Ascending aorta (tissue), 2 donors: ENCODE data around the gene CDH13. TPM values are rescaled to one million over a fixed set of nuclear protein-coding genes. Genes with fewer than 3 reads are reported as not detected.
A peak's percentile ranks its signal among the peaks of the same experiment; 100 is the strongest.

Experiments
- DNase-seq, 2 donors: peaks; one replicate each; pipeline ENCODE4 v3.0.0-alpha.2; 2019; ENCODE audit warnings: low spot score in 2 of 2
- H3K27ac ChIP-seq, 2 donors: fragments of 200-600 bp; sonication (generic); one replicate each; pipeline ENCODE4 v1.5.1; 2016 to 2017; ENCODE audit warnings: mild to moderate bottlenecking in 1 of 2
- H3K27me3 ChIP-seq: fragments of 200-600 bp; sonication (generic); one replicate; pipeline ENCODE4 v1.5.1; 2017
- H3K36me3 ChIP-seq, 2 donors: fragments of 200-600 bp; sonication (generic); one replicate each; pipeline ENCODE4 v1.5.1; 2016
- H3K4me1 ChIP-seq, 2 donors: fragments of 200-600 bp; sonication (generic); one replicate each; pipeline ENCODE4 v1.5.1; 2016 to 2017; ENCODE audit warnings: mild to moderate bottlenecking in 1 of 2
- H3K4me3 ChIP-seq, 2 donors: fragments of 200-600 bp; sonication (generic); one replicate each; pipeline ENCODE4 v1.5.1; 2016 to 2017; ENCODE audit warnings: mild to moderate bottlenecking in 1 of 2
- H3K9me3 ChIP-seq, 2 donors: fragments of 200-600 bp; sonication (generic); one replicate each; pipeline ENCODE4 v1.5.1; 2016
- CTCF ChIP-seq, 3 experiments: fragments of 200-600 bp in 2 of 3; fragments of 450-650 bp in 1 of 3; sonication (generic) in 2 of 3; IDR thresholded peaks; one replicate each; pipeline ENCODE4 v1.5.1; 2016 to 2019; ENCODE audit warnings: antibody characterized with exemption in 3 of 3, mild to moderate bottlenecking in 1 of 3, moderate library complexity in 1 of 3
- intact Hi-C: fragments of 100-400 bp; cut with DNase I; formaldehyde crosslinking; loops from one replicate; pipeline ENCODE4 v1.15.1; 2023
- total RNA-seq: library from RNA; depleted of rRNA; stranded (reverse); fragments of >200 nt; gene quantifications from one replicate; pipeline ENCODE4 v1.1.0, GENCODE V29; 2016

Gene CDH13
- total RNA-seq, 1 donor from 2014 or later, result 160 TPM

- Histone ChIP-seq H3K27me3 (no peaks in the 10 kb centered on the region), H3K27ac (peak overlapping the region; percentile 55 to 58), H3K4me3 (peak overlapping the region in 1 of 2 donors; percentile 35), H3K9me3 (no peaks in the 10 kb centered on the region), H3K4me1 (peaks cover 0 to 6% of the 10 kb centered on the region in 2 donors), H3K36me3 (no peaks in the 10 kb centered on the region)
- no peak for TF ChIP-seq CTCF (IDR thresholded peaks at IDR 0.05)
- intact Hi-C loops, result no loop called here
- no peak for DNase-seq
Observed at GRCh38 chr16:83308414-83308813, 681.6 kb downstream of the CDH13 start.

- no peak for TF ChIP-seq CTCF (IDR thresholded peaks at IDR 0.05)
- Histone ChIP-seq H3K4me1 (peaks cover 0 to 6% of the 10 kb centered on the region in 2 donors), H3K27me3 (no peaks in the 10 kb centered on the region), H3K4me3 (no peak overlapping the region), H3K9me3 (no peaks in the 10 kb centered on the region), H3K36me3 (no peaks in the 10 kb centered on the region), H3K27ac (no peak overlapping the region)
- no peak for DNase-seq
- intact Hi-C loops, result no loop called here
Observed at GRCh38 chr16:83310816-83311215, 684.0 kb downstream of the CDH13 start.

GRCh38 chr16:83312015-83312717 is 685.4 kb downstream of the CDH13 start:
- no peak for DNase-seq
- intact Hi-C loops, result no loop called here
- no peaks in the 10 kb centered on the region for H3K9me3 ChIP-seq
- H3K4me1 ChIP-seq, result peaks cover 0 to 6% of the 10 kb centered on the region in 2 donors
- no peak overlapping the region for H3K4me3 ChIP-seq
- H3K27me3 ChIP-seq, result no peaks in the 10 kb centered on the region
- no peak overlapping the region for H3K27ac ChIP-seq
- H3K36me3 ChIP-seq, result no peaks in the 10 kb centered on the region
- no peak for TF ChIP-seq CTCF (IDR thresholded peaks at IDR 0.05)

- H3K27me3 ChIP-seq, result no peaks in the 10 kb centered on the region
- no peaks in the 10 kb centered on the region for H3K36me3 ChIP-seq
- DNase-seq, result no peak
- no peak overlapping the region for H3K27ac ChIP-seq
- H3K9me3 ChIP-seq, result no peaks in the 10 kb centered on the region
- no peak overlapping the region for H3K4me3 ChIP-seq
- intact Hi-C loops, result no loop called here
- H3K4me1 ChIP-seq, result peaks cover 0 to 4% of the 10 kb centered on the region in 2 donors
- TF ChIP-seq CTCF (IDR thresholded peaks at IDR 0.05), result no peak
Observed at GRCh38 chr16:83312718-83313245, 686.0 kb downstream of the CDH13 start.

GRCh38 chr16:83315271-83315670 is 688.5 kb downstream of the CDH13 start:
- Histone ChIP-seq H3K9me3 (no peaks in the 10 kb centered on the region), H3K4me1 (no peaks in the 10 kb centered on the region), H3K36me3 (no peaks in the 10 kb centered on the region), H3K4me3 (no peak overlapping the region), H3K27ac (no peak overlapping the region), H3K27me3 (no peaks in the 10 kb centered on the region)
- intact Hi-C loops, result no loop called here
- no peak for DNase-seq
- no peak for TF ChIP-seq CTCF (IDR thresholded peaks at IDR 0.05)
